Thyroid gland (tissue), 4 donors: Measurements from ENCODE around the gene MALL.
"Not testable (repeated sequence)": the region's sequence is repeated elsewhere in the genome, so short reads cannot be mapped to it uniquely, and the experiment has no call there.

Experiments
- POLR2A ChIP-seq, 2 donors: fragments of 450-650 bp; IDR thresholded peaks; one replicate each; pipeline ENCODE4 v1.6.1; 2017; ENCODE audit warnings: antibody characterized with exemption in 2 of 2, mild to moderate bottlenecking in 2 of 2, moderate library complexity in 1 of 2
- TF ChIP-seq, protein P1 (sequence below), 6 experiments: fragments of 200-600 bp in 3 of 6; fragments of 450-650 bp in 3 of 6; sonication (generic) in 3 of 6; IDR thresholded peaks; one replicate each; pipeline ENCODE4 v1.5.1; 2016 to 2019; ENCODE audit warnings: antibody characterized with exemption in 6 of 6, mild to moderate bottlenecking in 2 of 6, inconsistent platforms in 1 of 6, moderate library complexity in 1 of 6

- TF ChIP-seq, protein P1, sequence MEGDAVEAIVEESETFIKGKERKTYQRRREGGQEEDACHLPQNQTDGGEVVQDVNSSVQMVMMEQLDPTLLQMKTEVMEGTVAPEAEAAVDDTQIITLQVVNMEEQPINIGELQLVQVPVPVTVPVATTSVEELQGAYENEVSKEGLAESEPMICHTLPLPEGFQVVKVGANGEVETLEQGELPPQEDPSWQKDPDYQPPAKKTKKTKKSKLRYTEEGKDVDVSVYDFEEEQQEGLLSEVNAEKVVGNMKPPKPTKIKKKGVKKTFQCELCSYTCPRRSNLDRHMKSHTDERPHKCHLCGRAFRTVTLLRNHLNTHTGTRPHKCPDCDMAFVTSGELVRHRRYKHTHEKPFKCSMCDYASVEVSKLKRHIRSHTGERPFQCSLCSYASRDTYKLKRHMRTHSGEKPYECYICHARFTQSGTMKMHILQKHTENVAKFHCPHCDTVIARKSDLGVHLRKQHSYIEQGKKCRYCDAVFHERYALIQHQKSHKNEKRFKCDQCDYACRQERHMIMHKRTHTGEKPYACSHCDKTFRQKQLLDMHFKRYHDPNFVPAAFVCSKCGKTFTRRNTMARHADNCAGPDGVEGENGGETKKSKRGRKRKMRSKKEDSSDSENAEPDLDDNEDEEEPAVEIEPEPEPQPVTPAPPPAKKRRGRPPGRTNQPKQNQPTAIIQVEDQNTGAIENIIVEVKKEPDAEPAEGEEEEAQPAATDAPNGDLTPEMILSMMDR (IDR thresholded peaks at IDR 0.05) = not testable (repeated sequence)
- not testable (repeated sequence) for TF ChIP-seq POLR2A (IDR thresholded peaks at IDR 0.05)
These were observed 45.8 kb downstream of the MALL start for GRCh38 chr2:110069869-110070268.
